GM12878 (cell line): ENCODE data around the gene CASK. TPM values are rescaled to one million over a fixed set of nuclear protein-coding genes. Genes with fewer than 3 reads are reported as not detected.

Experiments used
- ATAC-seq: fragments of 200-7000 bp; cut with Tn5 transposase; 3 replicates; pipeline ENCODE4 v1.9.1; 2020; ENCODE audit warnings: mild to moderate bottlenecking, moderate library complexity
- BruUV-seq: library from RNA; stranded (reverse); fragments of 400-500 nt; replicated peaks from 2 replicates; lab custom pipeline; 2021; lab: Mats Ljungman, UMichigan
- CTCF ChIA-PET: fragments of 300-600 bp; sonication (Branson Sonifier 250); formaldehyde crosslinking; extraction: SDS; loops from one replicate; lab custom pipeline; 2021; ENCODE audit warnings: inconsistent platforms; lab: Yijun Ruan, JAX
- POLR2A ChIA-PET: fragments of 350-600 bp; formaldehyde crosslinking; extraction: SDS; loops from one replicate; lab custom pipeline; 2021; ENCODE audit warnings: inconsistent platforms; lab: Charles Lee
- RAD21 ChIA-PET: fragments of 300-600 bp; sonication (Branson Sonifier 250); formaldehyde crosslinking; loops from one replicate; lab custom pipeline; 2023; ENCODE audit warnings: antibody characterized with exemption; ENCODE audit not compliant: unreplicated experiment; lab: Charles Lee
- SMC1A ChIA-PET: fragments of 300-600 bp; sonication (Branson Sonifier 250); formaldehyde crosslinking; loops from one replicate; lab custom pipeline; 2023; ENCODE audit not compliant: unreplicated experiment, uncharacterized antibody; lab: Charles Lee
- DNase-seq: peaks from one replicate; pipeline ENCODE4 v3.0.0-alpha.2; 2011; ENCODE audit warnings: low read depth, low spot score
- FAIRE-seq: peaks from 3 replicates; lab custom pipeline; 2011; peaks lifted over from hg19 to GRCh38; lab: Jason Lieb, UNC
- H2AFZ ChIP-seq: 2 replicates; pipeline ENCODE4 v1.6.0; 2011; ENCODE audit warnings: low read depth, low read length, control low read depth; ENCODE audit not compliant: control insufficient read depth
- H3K27ac ChIP-seq: 2 replicates; pipeline ENCODE4 v1.5.1; 2011; ENCODE audit warnings: control low read depth; ENCODE audit not compliant: control insufficient read depth, insufficient read depth
- H3K27me3 ChIP-seq, 2 experiments: replicated peaks in 1 of 2; 2 replicates each; pipeline versions ENCODE4 v1.6.0 to v1.6.1; 2011; ENCODE audit warnings: low read length in 1 of 2; ENCODE audit not compliant: control insufficient read depth in 2 of 2, insufficient read depth in 2 of 2
- H3K36me3 ChIP-seq, 2 experiments: 2 replicates each; pipeline ENCODE4 v1.5.1; 2011; ENCODE audit warnings: low read length in 1 of 2; ENCODE audit not compliant: control insufficient read depth in 2 of 2, insufficient read depth in 2 of 2
- H3K4me1 ChIP-seq: 2 replicates; pipeline ENCODE4 v1.6.1; 2011; ENCODE audit warnings: mild to moderate bottlenecking, low read length, moderate library complexity, mixed read lengths; ENCODE audit not compliant: control insufficient read depth, insufficient read depth
- H3K4me2 ChIP-seq: 2 replicates; pipeline ENCODE4 v1.6.0; 2011; ENCODE audit warnings: control low read depth; ENCODE audit not compliant: control insufficient read depth, insufficient read depth
- H3K4me3 ChIP-seq: fragments of 200-600 bp; sonication (generic); 2 replicates; pipeline ENCODE4 v1.5.1; 2016
- H3K79me2 ChIP-seq: 2 replicates; pipeline ENCODE4 v1.6.0; 2011; ENCODE audit warnings: low read length; ENCODE audit not compliant: control insufficient read depth, insufficient read depth
- H3K9ac ChIP-seq: 2 replicates; pipeline ENCODE4 v1.8.0; 2011; ENCODE audit warnings: low read length, control low read depth, mixed read lengths; ENCODE audit not compliant: control insufficient read depth, insufficient read depth
- H3K9me3 ChIP-seq: replicated peaks from 3 replicates; pipeline ENCODE4 v1.5.1; 2011; ENCODE audit warnings: mild to moderate bottlenecking, low read length; ENCODE audit not compliant: control insufficient read depth, insufficient read depth
- H4K20me1 ChIP-seq: 2 replicates; pipeline ENCODE4 v1.6.0; 2011; ENCODE audit not compliant: control insufficient read depth, insufficient read depth
- ATF3 ChIP-seq: IDR thresholded peaks from 2 replicates; pipeline ENCODE4 v1.6.1; 2011; ENCODE audit warnings: low read depth, mild to moderate bottlenecking, low read length, moderate library complexity, borderline replicate concordance; ENCODE audit errors: extremely low read depth
- BCL11A ChIP-seq: IDR thresholded peaks from 2 replicates; pipeline ENCODE4 v1.6.1; 2011; ENCODE audit warnings: low read depth, low read length
- CEBPB ChIP-seq, 2 experiments: fragments of 150-350 bp in 1 of 2; IDR thresholded peaks; 2 replicates each; pipeline ENCODE4 v1.6.1; 2012 to 2014; ENCODE audit warnings: low read depth in 2 of 2, low read length in 2 of 2, borderline replicate concordance in 1 of 2, inconsistent platforms in 1 of 2
- CHD2 ChIP-seq: IDR thresholded peaks from 2 replicates; pipeline ENCODE4 v1.6.1; 2011; ENCODE audit warnings: low read depth, low read length, improper control_type of control experiment, borderline replicate concordance
- CTCF ChIP-seq, 3 experiments: IDR thresholded peaks in 2 of 3; conservative IDR thresholded peaks in 1 of 3; 2 replicates each; pipeline ENCODE4 v1.5.1; 2011; ENCODE audit warnings: low read depth in 3 of 3, low read length in 3 of 3, mild to moderate bottlenecking in 3 of 3, control low read depth in 2 of 3, moderate library complexity in 2 of 3, inconsistent platforms in 1 of 3, mixed read lengths in 1 of 3; ENCODE audit not compliant: control insufficient read depth in 2 of 3, insufficient read depth in 1 of 3; ENCODE audit errors: extremely low read depth in 1 of 3
- ETV6 ChIP-seq, 2 experiments: fragments of 450-650 bp in 1 of 2; IDR thresholded peaks in 1 of 2; conservative IDR thresholded peaks in 1 of 2; 2 replicates each; pipeline ENCODE4 v1.6.1; 2014; ENCODE audit warnings: antibody characterized with exemption in 1 of 2, borderline replicate concordance in 1 of 2, low read depth in 1 of 2, mild to moderate bottlenecking in 1 of 2, moderate library complexity in 1 of 2
- KLF5 ChIP-seq: fragments of 450-650 bp; IDR thresholded peaks from 2 replicates; pipeline ENCODE4 v1.6.1; 2014; ENCODE audit warnings: mild to moderate bottlenecking; ENCODE audit not compliant: partially characterized antibody
- MEF2B ChIP-seq: fragments of 450-650 bp; IDR thresholded peaks from 2 replicates; pipeline ENCODE4 v1.6.1; 2018; ENCODE audit warnings: mild to moderate bottlenecking, moderate library complexity; ENCODE audit not compliant: partially characterized antibody, poor library complexity, severe bottlenecking
- NFYA ChIP-seq: IDR thresholded peaks from 2 replicates; pipeline ENCODE4 v1.6.1; 2011; ENCODE audit warnings: low read depth, mild to moderate bottlenecking, low read length, improper control_type of control experiment, borderline replicate concordance
- NR2C2 ChIP-seq: IDR thresholded peaks from 2 replicates; pipeline ENCODE4 v1.6.1; 2011; ENCODE audit warnings: borderline replicate concordance, low read depth; ENCODE audit not compliant: control insufficient read depth, insufficient read length
- PAX5 ChIP-seq: IDR thresholded peaks from 2 replicates; pipeline ENCODE4 v1.6.1; 2011; ENCODE audit warnings: low read depth, low read length, borderline replicate concordance
- RELA ChIP-seq: fragments of 450-650 bp; IDR thresholded peaks from 2 replicates; pipeline ENCODE4 v1.8.0; 2014; ENCODE audit warnings: borderline replicate concordance; ENCODE audit not compliant: partially characterized antibody
- SIX5 ChIP-seq: IDR thresholded peaks from 2 replicates; pipeline ENCODE4 v1.6.1; 2011; ENCODE audit warnings: mild to moderate bottlenecking, low read depth, low read length, moderate library complexity; ENCODE audit not compliant: severe bottlenecking
- STAT1 ChIP-seq: fragments of 450-650 bp; conservative IDR thresholded peaks from 2 replicates; pipeline ENCODE4 v1.6.1; 2014; ENCODE audit warnings: antibody characterized with exemption, mild to moderate bottlenecking
- SUZ12 ChIP-seq: fragments of 200-600 bp; sonication (generic); IDR thresholded peaks from one replicate; pipeline ENCODE4 v1.6.1; 2018; ENCODE audit warnings: antibody characterized with exemption, mild to moderate bottlenecking; ENCODE audit not compliant: unreplicated experiment
- WGBS: methylation state at CpG from one replicate; pipeline ENCODE4 v1.1.6; 2016; ENCODE audit warnings: low lambda C conversion rate; ENCODE audit not compliant: insufficient replicate concordance, insufficient coverage; ENCODE audit errors: missing lambda C conversion rate; 5-methylcytosine and 5-hydroxymethylcytosine counted together
- in situ Hi-C: fragments of 300-500 bp; cut with MboI; formaldehyde crosslinking; loops from 9 replicates; pipeline ENCODE4 v1.14.3; 2018; ENCODE audit warnings: mixed read lengths
- intact Hi-C: fragments of 100-400 bp; cut with micrococcal nuclease; formaldehyde crosslinking; loops from one replicate; pipeline ENCODE4 v1.14.2; 2022; ENCODE audit not compliant: unreplicated experiment
- polyA plus RNA-seq, 11 experiments: library from polyadenylated mRNA; depleted of rRNA in 4 of 11; unstranded in 6 of 11; stranded (reverse) in 5 of 11; fragments of >200 nt; fragmentation: Nextera tagmentation in 4 of 11; fragmentation: Illumina TruSeq in 1 of 11; extraction: Ambion mirVana in 4 of 11; extraction: Trizol in 1 of 11; gene quantifications; 1 replicate in 1 of 11; 2 replicates in 10 of 11; pipeline versions ENCODE4 v1.2.1 to v1.2.3, GENCODE V29; 2011 to 2016; ENCODE audit warnings: inconsistent platforms in 2 of 11, missing spikeins in 2 of 11, low read depth in 1 of 11
- total RNA-seq, 4 experiments: library from RNA; depleted of rRNA in 3 of 4; stranded (reverse); fragments of >200 nt in 3 of 4; fragmentation: Illumina TruSeq in 1 of 4; extraction: Trizol in 1 of 4; gene quantifications; 2 replicates each; pipeline versions ENCODE4 v1.2.1 to v1.2.3, GENCODE V29; 2013 to 2021

The CASK gene
- total and polyA plus RNA-seq, 10 of the 15 experiments (the other 5 are each of a cell fraction or from before 2014, with no cell fraction given): 0.60 to 45.9 (median 4.8) TPM

- POLR2A ChIA-PET: no interaction called here
- no TSS peak for BruUV-seq
These were observed 316.0 kb downstream of the CASK start for GRCh38 chrX:41607264-41607832.

More at GRCh38 chrX:41607264-41607832, 316.0 kb downstream of the CASK start:
- Histone ChIP-seq H3K36me3 (no peaks in the 10 kb centered on the region), H3K4me3 (no peak overlapping the region), H3K9me3 (no peaks in the 10 kb centered on the region), H3K27me3 (no peaks in the 10 kb centered on the region), H4K20me1 (no peaks in the 10 kb centered on the region), H3K79me2 (no peaks in the 10 kb centered on the region), H3K9ac (no peak overlapping the region), H2AFZ (no peak overlapping the region), H3K4me1 (no peaks in the 10 kb centered on the region), H3K27ac (no peak overlapping the region), H3K4me2 (no peak overlapping the region)
- in situ Hi-C loops (no loop called here), intact Hi-C loops (no loop called here)
- ChIA-PET SMC1A (interaction anchor here (1.6 kb wide), 1 partner anchor 26 kb away, joined by 8 read pairs; no protein-coding TSS in a partner anchor), RAD21 (no interaction called here), CTCF (interaction anchor here (0.5 to 1.6 kb wide), 2 partner anchors 11 to 402 kb away, joined by 3 to 4 read pairs; no protein-coding TSS in a partner anchor)
- no peak for TF ChIP-seq SUZ12
- no peak for TF ChIP-seq CHD2
- no peak for TF ChIP-seq PAX5
- no peak for TF ChIP-seq KLF5
- TF ChIP-seq CTCF (IDR thresholded peaks at IDR 0.05 in 2 of 3, conservative IDR thresholded peaks at IDR 0.05 in 1 of 3; ENCODE audit: control insufficient read depth in 2 of 3, extremely low read depth in 1 of 3, insufficient read depth in 1 of 3, low read depth in 3 of 3, low read length in 3 of 3): no peak
- TF ChIP-seq ATF3: no peak
- TF ChIP-seq CEBPB (IDR thresholded peaks at IDR 0.05; ENCODE audit: borderline replicate concordance in 1 of 2, low read depth in 2 of 2, low read length in 2 of 2): no peak
- TF ChIP-seq NR2C2: no peak
- TF ChIP-seq MEF2B: no peak
- TF ChIP-seq NFYA: no peak
- no peak for TF ChIP-seq SIX5
- TF ChIP-seq RELA: no peak
- TF ChIP-seq STAT1: no peak
- no peak for TF ChIP-seq ETV6 (conservative IDR thresholded peaks at IDR 0.05 in 1 of 2, IDR thresholded peaks at IDR 0.05 in 1 of 2; ENCODE audit: borderline replicate concordance in 1 of 2, low read depth in 1 of 2)
- TF ChIP-seq BCL11A: no peak
- WGBS: 60% methylated on average over 2 of the region's 2 CpGs
- ATAC-seq: no peak
- FAIRE-seq: no peak
- no peak for DNase-seq
